K562 (cell line): ENCODE results near the gene FSTL4. TPM values are rescaled to one million over a fixed set of nuclear protein-coding genes. Genes with fewer than 3 reads are reported as not detected.

ENCODE experiments used
- CAMTA2 ChIP-seq: fragments of 250-450 bp; sonication (Bioruptor Pico); conservative IDR thresholded peaks from 2 replicates; pipeline ENCODE4 v1.5.1; 2022
- E2F8 ChIP-seq: fragments of 450-650 bp; IDR thresholded peaks from 2 replicates; pipeline ENCODE4 v1.7.1; 2018; ENCODE audit warnings: mild to moderate bottlenecking, low read depth; ENCODE audit not compliant: partially characterized antibody
- ELF4 ChIP-seq: fragments of 450-650 bp; formaldehyde crosslinking; IDR thresholded peaks from 2 replicates; pipeline ENCODE4 v1.4.0; 2022; ENCODE audit warnings: missing genetic modification characterization
- EP400 ChIP-seq: fragments of 450-650 bp; IDR thresholded peaks from 2 replicates; pipeline ENCODE4 v1.6.1; 2017; ENCODE audit warnings: antibody characterized with exemption, mild to moderate bottlenecking, moderate library complexity
- RB1 ChIP-seq: fragments of 450-650 bp; IDR thresholded peaks from 2 replicates; pipeline ENCODE4 v1.6.1; 2017; ENCODE audit warnings: low read depth, mild to moderate bottlenecking
- REST ChIP-seq, 2 experiments: fragments of 450-650 bp; formaldehyde crosslinking in 1 of 2; IDR thresholded peaks; 2 replicates each; pipeline versions ENCODE4 v1.4.0 to v1.6.1; 2014 to 2020; ENCODE audit warnings: mild to moderate bottlenecking in 2 of 2, borderline replicate concordance in 1 of 2, low read depth in 1 of 2
- SMAD4 ChIP-seq: fragments of 250-450 bp; sonication (Bioruptor Pico); conservative IDR thresholded peaks from 2 replicates; pipeline ENCODE4 v1.8.0; 2021; ENCODE audit warnings: inconsistent platforms, mild to moderate bottlenecking, moderate library complexity
- ZC3H11A ChIP-seq: IDR thresholded peaks from 2 replicates; pipeline ENCODE4 v1.6.1; 2012; ENCODE audit warnings: low read depth, low read length, improper control_type of control experiment
- polyA plus RNA-seq, 8 experiments: library from polyadenylated mRNA; depleted of rRNA in 4 of 8; stranded (reverse) in 5 of 8; unstranded in 3 of 8; fragments of >200 nt; fragmentation: Nextera tagmentation in 2 of 8; fragmentation: Illumina TruSeq in 1 of 8; extraction: Ambion mirVana in 2 of 8; extraction: Trizol in 1 of 8; gene quantifications; 2 replicates each; pipeline versions ENCODE4 v1.2.1 to v1.2.3, GENCODE V29; 2011 to 2014; ENCODE audit warnings: inconsistent platforms in 1 of 8, missing spikeins in 1 of 8
- total RNA-seq, 7 experiments: library from RNA; depleted of rRNA in 6 of 7; stranded (reverse); fragments of >200 nt in 6 of 7; fragmentation: Illumina TruSeq in 2 of 7; extraction: Trizol in 2 of 7; gene quantifications; 2 replicates each; pipeline versions ENCODE4 v1.2.1 to v1.2.3, GENCODE V29; 2011 to 2021; ENCODE audit warnings: low replicate concordance in 1 of 7

FSTL4 gene
- total and polyA plus RNA-seq, 9 of the 15 experiments (the other 6 are each of a cell fraction or from before 2014, with no cell fraction given) = 0.08 to 0.18 (median 0.10) TPM; not detected in 5

- TF ChIP-seq REST (IDR thresholded peaks at IDR 0.05; ENCODE audit: borderline replicate concordance) (no peak), REST (CRISPR knock-in tag; IDR thresholded peaks at IDR 0.05; ENCODE audit: low read depth) (no peak), CAMTA2 (CRISPR knock-in tag) (no peak), SMAD4 (CRISPR knock-in tag) (no peak), EP400 (no peak), ELF4 (CRISPR knock-in tag) (no peak), ZC3H11A (no peak), E2F8 (no peak), RB1 (no peak)
These were observed 307.6 kb downstream of the FSTL4 start (continued) for GRCh38 chr5:133304707-133305216.
